D721Med (cell line): Measurements from ENCODE around the gene MRPL21.

Experiments
- DNase-seq: peaks from one replicate; pipeline ENCODE4 v3.0.0; 2011; ENCODE audit warnings: low spot score; ENCODE audit not compliant: insufficient read length
- FAIRE-seq: peaks from 2 replicates; lab custom pipeline; 2011; peaks lifted over from hg19 to GRCh38; lab: Jason Lieb, UNC
- TF ChIP-seq, protein P1 (sequence below): IDR thresholded peaks from 2 replicates; pipeline ENCODE4 v1.5.1; 2012; ENCODE audit warnings: mild to moderate bottlenecking, control low read depth; ENCODE audit not compliant: insufficient read depth; ENCODE audit errors: missing control alignments

Gene MRPL21

DNA sequence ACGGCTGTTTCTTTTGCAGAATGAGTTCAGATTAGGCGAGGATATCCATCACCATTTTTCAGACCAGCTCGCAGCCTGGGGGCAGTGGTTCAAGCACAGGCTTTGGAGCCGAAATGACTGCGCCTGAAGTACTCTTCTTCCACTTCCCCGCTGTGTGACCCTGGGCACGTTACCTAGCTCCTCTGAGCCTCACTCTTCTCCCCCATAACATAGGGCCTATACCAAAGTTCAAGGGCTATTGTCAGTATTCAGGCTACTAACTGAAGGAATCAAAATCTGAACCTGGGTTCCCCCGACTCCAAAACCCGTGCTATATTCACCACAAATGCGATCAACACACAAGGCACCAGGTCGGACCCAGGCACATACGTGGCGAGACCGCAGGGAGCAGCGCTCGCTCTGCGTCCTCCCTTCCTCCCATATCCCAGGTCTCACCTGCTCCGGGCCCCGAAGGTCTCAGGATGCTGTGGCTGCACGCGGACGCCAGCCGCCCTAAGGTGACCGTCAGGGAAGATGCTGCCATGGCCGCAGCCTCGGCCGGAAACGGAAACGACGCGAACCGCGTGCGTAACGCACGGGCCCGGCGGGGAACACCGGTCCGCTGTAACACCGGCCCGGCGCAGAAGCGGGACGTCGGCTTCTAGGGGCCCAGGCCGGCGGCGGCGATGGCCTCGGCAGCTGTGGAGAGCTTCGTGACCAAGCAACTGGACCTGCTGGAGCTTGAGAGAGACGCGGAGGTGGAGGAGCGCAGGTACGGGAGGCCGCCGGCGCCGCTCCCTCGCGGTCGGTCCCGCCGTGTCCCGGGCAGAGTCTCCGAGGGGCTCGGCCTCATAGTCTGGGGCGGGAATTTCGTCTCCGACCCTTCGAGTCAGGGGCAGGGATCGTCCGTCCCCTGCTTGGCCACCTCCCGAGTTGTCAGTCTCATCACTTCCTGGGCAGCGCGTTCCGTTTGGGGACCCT is at the start of gene MRPL21, which contains the start of gene IGHMBP2:
Gene MRPL21 (minus strand): TSS at position 545 of the 960 bp plus-strand sequence. CDS start 22 bp downstream, at position 523.
Gene IGHMBP2 (plus strand): TSS at position 604 of the 960 bp plus-strand sequence. CDS start 62 bp downstream, at position 666.
- TF ChIP-seq, protein P1, sequence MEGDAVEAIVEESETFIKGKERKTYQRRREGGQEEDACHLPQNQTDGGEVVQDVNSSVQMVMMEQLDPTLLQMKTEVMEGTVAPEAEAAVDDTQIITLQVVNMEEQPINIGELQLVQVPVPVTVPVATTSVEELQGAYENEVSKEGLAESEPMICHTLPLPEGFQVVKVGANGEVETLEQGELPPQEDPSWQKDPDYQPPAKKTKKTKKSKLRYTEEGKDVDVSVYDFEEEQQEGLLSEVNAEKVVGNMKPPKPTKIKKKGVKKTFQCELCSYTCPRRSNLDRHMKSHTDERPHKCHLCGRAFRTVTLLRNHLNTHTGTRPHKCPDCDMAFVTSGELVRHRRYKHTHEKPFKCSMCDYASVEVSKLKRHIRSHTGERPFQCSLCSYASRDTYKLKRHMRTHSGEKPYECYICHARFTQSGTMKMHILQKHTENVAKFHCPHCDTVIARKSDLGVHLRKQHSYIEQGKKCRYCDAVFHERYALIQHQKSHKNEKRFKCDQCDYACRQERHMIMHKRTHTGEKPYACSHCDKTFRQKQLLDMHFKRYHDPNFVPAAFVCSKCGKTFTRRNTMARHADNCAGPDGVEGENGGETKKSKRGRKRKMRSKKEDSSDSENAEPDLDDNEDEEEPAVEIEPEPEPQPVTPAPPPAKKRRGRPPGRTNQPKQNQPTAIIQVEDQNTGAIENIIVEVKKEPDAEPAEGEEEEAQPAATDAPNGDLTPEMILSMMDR = no peak
- FAIRE-seq (no peak), DNase-seq (peak; percentile 76)

DNA sequence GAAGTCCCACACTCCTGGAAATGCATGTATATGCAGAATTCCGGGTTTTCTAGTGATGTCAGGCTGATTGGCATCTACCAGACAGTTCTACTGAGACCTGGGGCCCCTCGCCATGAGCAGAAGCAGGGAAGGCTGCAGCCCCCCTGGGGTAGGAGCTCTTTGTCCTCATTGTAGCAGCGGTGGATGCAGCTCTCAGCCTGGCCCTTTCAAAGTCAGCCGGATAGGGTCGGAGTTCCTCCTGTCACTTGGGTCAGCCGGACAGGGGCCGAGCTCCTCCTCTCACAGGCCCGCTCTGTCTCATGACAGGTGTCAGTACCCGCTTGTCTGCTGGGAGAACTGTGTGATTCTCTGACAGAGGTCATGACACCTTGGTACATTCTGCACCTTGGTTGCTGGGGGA is 47.1 kb upstream of the MRPL21 start:
- no peak for FAIRE-seq
- TF ChIP-seq, protein P1 = no peak
- DNase-seq = no peak

DNA sequence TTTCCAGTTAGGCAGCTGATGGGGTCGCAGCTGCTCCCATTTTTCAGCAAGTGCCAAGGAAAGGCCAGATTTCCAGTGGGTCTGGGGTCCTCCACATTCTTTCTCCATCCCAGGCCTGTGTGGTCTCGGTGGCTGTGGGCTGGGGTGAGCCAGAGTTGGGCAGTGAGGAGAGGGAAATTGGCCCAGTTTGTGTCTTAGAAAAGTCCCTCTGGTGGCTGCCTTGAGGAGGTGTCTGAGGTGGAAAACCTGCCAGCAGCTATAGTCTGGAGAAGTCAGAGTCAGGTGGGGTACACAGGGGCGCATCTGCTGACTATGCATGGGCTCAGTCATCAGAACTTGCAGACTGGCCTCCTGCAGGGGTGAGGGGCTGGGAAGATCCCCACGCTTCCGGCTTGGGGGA is 46.6 kb upstream of the MRPL21 start:
- DNase-seq (no peak), FAIRE-seq (no peak)
- TF ChIP-seq, protein P1 = peak; percentile 25

DNA sequence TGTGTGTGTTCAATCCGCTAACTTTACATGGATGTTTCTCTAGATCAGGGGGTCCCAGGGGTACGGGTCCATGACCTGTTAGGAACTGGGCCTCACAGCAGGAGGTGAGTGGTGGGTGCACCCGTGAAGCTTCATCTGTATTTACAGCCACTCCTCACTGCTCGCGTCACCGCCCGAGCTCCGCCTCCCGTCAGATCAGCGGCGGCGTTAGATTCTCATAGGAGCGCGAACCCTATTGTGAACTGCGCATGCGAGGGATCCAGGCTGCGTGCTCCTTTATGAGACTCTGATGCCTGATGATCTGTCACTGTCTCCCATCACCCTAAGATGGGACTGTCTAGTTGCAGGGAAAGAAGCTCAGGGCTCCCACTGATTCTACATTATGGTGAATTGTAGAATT is 45.3 kb upstream of the MRPL21 start:
- no peak for DNase-seq
- no peak for FAIRE-seq
- TF ChIP-seq, protein P1 = no peak

DNA sequence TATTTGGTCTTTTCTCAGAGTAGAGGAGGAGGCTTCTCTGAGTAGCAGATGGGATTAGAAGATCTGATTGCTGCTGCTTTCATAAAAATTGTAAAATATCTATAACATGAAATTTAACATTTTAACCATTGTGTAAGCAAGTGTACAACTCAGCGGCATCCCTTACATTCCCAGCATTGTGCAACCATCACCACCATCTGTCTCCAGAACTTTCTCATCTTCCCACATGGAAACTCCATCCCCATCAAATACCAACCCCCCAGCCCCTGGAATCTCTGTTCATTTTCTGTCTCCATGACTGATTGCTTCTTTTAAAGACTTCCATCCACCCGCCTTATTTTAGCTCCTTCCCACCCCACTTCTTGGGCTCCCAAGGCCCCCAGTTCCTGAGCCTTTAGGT is 44.9 kb upstream of the MRPL21 start:
- DNase-seq (no peak), FAIRE-seq (no peak)
- TF ChIP-seq, protein P1 = no peak

DNA sequence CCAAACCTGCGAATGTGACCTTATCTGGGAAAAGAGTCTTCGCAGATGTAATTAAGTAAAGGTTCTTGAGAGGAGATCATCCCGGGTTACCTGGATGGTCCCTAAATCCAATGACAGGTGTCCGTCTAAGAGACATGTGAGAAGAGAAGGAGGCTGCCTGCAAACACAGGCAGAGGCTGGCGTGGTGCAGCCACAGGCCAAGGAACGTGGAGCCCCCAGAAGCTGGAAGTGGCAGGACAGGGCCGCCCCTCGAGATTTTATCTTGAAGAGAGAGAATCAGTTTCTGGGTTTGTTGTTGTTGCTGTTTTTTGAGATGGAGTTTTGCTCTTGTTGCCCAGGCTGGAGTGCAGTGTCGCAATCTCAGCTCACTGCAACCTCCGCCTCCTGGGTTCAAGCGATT is 43.5 kb upstream of the MRPL21 start:
- FAIRE-seq (no peak), DNase-seq (no peak)
- TF ChIP-seq, protein P1 = no peak
